GM21619 (cell line): ENCODE measurements around the gene RNF220.

Source experiments
- ATAC-seq: cut with Tn5 transposase; IDR thresholded peaks from one replicate; pipeline ENCODE4 v1.9.1; 2021; ENCODE audit not compliant: unreplicated experiment

Gene RNF220

DNA sequence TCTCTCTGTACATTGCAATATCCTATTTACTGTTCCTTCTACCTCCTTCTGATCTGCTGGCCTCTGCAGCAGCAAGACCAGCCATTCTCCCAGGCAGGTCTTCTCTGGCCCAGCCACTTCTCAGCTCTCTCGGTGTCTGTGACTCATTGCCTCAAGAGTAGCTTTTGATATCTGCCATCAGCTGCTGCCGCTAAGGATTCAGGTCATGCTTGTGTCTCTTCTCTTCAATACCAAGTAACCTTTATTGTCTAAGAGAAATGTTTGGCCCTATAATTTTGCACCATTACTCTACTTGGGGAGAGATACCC, 167.5 kb downstream of the RNF220 start:
- ATAC-seq: no peak

DNA sequence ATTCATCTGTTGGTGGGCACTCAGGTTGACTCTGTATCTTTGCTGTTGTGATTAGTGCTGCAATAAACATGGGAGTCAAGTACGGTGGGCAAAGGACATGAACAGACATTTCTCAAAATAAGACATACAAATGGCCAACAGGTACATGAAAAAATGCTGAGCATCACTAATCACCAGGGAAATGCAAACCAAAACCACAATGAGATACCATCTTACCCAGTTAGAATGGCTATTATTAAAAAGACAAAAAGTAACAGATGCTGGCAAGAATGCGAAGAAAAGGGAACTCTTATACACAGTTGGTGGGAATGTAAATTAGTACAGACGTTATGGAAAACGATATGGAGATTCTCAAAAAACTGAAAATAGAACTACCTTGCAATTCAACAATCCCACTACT, 170.3 kb downstream of the RNF220 start:
- ATAC-seq: no peak

DNA sequence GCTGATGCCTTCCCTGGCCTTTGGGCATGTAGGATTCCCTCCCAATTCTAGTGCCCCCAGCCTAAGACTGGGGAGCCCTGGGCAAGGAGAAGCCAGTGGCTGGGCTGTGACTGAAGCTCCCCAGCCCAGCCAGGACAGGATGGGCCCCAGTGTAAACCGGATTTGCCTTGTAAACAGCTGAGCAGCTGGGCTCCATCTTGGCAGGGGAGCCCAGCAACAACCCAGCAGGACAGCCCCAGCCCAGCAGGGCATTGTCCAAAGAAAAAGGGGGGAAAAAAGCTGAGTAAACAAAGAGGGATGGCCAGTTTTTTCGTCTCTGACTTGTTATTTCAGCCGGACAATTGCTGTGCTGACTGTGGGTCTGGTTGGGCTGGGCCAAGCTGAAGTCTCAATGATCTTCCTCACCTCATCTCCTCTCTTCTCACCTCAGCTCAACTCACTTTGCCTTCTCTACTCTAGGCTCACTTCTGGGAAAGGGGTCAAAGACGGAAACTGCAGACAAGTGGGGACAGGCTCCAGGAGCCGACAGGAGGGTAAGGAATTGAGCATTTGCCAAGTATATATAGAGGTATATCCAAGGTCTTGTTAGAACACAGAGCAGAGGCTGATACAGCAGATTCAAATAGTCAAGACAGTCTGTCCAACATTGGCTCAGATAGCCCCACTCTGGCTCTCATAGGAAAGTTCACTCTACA, 171.5 kb downstream of the RNF220 start:
- ATAC-seq: no peak

DNA sequence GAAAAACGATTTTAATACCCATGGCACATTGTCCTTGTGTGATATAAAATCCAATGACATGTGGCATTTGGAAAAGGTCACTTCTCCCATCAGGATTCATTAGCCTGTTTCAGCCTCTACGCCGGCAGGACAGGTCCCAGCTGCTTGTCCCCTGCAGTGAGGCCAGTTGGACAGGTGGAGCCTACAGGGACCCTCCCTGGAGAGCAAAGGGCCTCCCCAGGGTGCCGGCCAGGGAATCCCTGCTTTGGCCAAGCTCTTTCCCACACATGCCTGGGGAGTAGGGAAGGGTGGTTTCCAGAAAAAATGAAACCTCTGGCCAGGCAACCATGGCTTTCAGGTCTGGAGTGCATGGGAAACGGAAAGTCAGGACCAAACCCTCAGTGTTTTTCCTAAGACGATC, 176.2 kb downstream of the RNF220 start:
- ATAC-seq: no peak

DNA sequence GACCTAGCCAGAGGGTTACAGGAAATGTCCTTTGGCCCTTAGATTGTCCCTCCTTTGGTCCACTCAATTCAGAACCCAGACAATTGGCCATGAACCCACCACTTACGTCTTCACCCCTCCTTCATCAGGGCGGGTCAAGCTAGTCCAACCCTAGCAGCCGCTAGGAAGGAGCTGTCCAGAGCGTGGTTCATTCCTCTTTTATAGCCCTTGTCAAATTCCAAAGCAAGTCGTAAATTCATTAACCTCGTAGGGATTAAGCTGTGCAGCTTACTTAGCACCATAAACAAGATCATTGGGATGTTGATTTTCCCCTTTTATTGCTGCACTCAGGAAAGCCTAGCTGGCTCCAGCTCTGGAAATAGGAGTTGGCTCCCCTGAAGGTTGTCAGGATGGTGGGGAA, 179.1 kb downstream of the RNF220 start:
- no peak for ATAC-seq

DNA sequence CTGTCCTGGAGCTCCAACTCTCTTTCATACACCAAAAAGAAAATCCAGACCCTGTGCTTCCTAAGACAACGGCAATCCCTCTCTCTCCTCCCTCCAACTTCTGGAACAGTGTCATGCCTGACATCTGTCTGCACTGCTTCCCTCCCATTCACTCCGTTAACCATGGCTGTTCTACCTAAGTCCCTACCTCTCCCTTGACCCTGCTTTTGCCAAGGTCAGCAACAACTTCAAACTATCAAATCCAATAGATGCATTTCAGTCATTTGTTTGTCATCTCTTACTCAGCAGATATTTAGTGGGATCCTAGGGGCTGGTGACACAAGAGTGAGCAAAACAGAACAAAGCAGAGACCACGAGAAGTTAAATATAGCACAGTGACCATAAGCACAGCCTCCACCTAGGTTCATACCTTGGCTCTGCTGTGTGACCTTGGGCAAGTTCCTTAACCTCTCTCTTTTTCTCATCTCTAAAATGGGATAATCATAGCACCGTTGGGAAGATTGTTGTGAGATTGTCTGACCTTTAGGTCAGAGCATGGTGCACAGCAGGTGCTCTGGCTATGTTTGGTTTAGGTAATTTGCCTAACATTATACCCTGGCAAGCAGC, 180.4 kb downstream of the RNF220 start:
- no peak for ATAC-seq

DNA sequence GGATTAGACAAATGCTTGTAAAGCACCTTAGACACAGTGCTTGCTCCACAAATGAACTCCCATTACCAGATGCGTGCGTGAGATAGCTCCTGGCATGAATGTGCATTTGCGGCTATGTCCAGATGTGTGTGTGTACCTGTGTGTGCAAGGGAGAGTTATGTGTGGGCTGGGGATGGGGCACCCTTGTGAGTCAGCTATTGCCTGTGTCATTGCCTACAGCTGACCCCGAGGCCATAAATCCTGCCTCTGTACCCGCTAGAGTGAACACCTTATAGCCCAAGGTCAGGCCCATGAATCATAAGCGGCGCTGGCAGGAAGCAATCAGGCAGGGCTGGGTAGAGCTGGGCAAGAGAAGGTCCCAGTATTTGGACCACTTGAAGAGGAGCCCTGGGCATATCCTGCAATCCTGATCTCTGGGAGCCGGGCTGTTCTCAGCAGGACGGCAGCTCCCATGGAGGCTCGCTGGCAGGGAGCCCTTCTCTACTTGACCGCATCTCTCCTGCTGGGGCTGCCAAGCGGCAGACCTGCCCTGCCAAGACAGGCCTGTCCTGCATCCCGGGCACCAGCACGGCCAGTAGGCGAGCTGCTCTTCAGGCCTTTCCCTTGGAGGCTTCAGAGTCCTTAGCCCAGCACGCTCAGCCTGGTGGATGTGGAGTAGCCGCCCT, 182.9 kb downstream of the RNF220 start:
- ATAC-seq: no peak

DNA sequence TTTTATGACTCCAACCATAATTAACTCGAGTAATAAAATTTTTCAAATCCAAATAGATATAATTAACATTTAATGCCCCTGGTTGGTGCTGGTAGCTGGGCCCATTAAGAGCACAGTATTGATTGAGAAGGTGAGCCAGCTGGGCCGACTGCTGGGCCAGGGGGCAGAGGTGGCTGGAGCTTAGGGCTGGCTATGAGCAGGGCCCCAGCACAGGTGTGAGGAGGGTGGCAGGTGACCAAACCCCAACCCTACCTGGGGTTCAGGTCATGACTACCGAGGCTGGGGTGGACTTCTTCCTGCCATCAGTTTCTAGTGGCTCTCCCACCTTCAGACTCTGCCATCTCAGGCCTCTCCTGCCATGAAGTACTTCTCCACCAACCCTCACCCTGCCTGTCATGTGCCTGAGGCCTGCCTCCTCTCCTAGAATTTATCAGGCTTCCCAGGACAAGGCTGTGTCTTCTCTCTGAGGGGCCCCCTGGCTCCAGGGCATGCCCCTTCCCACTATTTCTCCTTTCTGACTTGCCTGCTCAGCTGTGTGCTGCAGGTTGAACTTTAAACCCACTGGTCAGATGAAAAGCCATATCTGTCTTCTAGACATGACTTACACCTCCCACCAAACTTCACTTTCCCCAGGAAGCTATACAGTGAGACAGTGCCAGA, 183.6 kb downstream of the RNF220 start:
- no peak for ATAC-seq

DNA sequence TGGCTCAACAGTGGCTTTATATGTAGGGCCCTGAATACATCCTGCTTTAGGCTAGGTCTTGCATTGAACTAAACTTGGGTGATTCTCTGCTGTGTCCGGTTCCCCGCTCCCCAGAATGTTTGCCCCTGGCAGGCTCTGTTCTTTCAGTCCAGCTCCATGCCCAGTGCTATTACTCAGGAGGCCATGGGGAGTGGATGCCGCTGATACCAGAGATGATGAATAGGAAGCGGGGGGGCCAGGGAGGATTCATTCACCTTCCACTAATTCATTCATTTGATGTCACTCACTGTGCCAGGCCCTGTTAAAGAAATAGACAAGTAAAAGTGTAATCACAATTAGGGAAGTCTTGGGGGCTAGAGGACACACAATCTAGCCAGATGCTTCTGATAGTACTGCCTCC, 185.4 kb downstream of the RNF220 start:
- no peak for ATAC-seq

DNA sequence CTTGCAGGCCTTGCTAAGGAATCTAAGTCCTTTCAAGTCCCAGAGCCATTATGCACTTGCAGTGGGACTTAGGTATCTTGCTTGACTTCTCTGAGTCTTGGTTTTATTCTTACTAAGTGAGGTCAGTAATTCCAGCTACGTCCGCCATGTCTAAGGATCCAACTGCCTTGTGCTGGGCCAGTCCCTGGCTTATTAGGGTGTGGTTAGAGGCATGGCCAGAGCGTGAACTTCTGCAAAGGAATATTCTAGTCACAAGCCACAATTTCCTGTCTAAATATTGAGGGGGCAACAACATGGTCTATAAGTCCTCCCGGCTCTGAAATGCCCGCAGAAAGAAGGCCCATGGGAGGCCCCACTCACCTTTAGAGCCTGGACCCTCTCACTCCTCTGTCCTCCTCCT, 186.3 kb downstream of the RNF220 start:
- no peak for ATAC-seq

DNA sequence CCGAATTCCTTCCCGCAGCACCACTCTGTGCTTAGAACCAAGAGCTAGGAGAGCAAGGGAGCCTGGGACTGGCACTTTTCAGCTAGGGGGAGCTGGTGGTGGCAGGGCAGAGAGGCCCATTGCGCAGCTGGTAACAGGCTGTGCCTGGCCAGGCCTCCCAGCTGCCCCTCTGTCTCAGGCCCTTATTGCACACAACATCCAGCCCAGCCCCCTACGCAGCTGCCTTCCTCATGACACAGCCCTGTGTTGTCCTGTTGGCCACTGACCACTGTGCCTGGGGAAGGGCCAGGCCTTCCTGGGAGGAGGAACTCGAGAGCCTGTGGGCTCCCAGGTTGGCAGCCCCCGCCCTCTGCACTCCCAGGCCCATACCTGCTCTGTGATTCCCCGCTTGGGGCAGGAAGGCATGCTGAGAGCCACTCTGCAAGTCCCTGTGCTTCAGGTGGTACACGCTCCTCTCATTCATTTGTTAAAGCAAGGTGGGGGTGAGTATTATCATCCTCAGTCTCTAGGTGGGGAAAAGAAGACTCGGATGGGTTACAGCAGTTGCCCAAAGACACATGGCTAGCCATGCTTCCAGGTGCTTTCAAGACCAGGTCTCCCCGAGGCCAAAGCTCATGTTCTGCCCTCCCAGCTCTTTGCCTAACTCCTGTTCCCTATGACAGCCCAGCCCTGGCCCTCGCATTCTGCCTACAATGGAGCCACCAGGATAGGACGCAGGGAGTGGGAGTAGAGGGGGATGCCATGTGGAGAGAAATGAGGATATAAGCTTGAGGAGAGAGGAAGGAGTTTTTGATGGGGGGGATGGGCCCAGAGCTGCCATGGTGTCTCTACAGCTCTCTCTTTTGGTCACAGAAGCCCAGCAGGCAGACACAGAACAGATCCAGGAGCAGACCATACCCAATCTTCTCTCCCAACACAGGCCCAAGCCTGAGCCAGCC, 187.4 kb downstream of the RNF220 start:
- ATAC-seq: no peak

DNA sequence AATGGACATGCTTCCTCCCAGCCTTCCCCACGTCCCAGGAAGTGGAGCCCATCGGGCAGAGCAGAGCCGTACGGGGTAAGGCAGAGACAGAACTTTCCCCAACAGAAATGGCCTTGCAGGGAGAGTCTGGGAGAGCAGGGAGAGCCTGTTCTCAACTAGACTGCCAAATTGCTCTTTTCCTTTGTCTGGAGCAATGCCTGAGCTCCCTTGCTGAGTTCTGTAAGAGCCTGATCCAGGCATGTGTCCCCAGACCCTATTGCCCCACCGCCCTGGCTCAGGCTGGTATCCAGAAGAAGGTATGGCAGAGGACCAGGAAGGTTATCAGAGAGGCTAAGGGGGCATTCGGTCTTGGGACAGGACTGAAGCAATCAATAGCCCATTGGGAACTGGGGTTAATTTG, 189.3 kb downstream of the RNF220 start:
- ATAC-seq: no peak

DNA sequence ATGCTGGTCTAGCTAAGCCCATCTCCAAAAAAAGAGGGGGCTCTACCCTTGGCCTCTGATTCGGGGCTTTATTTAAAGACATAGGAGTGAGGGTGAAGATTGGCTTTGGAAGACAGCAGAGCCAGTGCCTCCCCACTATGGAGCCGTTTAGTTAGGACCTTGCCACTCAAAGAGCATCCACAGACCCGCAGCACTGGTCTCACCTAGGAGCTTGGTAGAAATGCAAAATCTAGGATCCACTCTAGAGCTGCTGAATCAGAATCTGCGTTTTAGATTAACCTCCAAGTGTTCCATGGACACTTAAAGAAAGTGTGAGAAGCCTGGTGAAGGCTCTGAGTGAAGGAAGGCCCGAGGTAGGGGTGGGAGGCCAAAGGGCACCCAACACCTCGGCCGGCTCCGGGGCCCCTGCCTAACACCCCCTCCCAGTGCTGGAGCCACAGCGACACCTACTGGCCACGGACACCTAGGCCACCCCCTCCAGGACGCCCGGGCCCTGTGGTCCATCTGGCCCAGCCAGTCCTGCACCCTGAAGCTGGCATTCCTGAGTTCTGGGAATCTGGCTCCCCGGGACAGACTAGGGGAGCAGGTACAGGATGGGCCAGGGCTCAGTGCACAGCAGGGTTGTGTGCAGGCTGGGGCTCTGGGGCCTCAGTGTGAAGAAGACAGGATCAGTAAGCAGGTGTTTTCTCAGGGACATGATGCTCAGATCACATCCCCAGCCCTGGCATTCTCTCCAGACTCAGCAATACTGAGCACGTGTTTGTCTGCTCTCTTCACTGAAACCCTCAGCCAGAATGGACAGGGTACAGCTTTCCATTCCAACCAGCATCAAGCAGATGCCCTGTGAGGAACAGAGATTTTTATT, 190.0 kb downstream of the RNF220 start:
- ATAC-seq: no peak

DNA sequence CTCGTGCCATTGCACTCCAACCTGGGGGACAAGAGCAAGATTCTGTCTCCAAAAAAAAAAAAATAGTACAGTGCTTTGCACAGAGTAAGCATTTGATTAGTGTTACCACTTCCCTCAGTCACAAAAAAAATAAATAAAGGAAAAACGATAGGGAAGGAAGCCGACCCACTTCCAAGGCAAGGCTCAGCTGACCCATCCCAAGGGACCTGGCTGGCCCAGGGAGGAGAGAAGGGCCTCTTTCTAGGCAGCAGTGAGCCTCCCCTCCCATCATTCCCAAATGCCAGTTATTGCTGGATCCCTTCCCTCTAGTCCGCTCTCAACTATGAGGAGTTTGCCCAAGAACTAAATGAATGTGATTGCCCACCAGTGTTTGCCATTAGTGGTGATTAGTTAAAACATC, 191.5 kb downstream of the RNF220 start:
- no peak for ATAC-seq

DNA sequence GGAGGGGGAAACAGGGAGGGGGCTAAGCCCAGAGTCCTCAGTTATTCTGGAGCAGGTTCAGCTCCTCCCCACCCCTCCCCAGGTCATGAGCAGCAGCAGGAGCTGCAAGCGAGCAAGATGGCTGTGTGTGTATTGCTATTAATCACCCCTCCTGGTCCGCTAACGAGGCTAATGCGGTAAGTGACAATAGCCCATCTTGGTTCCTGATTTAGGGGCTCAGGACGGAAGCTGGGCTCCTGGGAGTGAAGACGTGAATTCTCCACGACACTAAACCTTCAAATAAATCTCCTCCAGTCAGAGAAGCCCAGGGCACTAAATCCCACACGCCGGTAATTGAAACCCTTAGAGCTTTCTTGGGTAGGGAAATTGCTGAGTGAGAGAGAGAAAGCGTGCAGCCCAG, 193.1 kb downstream of the RNF220 start:
- no peak for ATAC-seq

DNA sequence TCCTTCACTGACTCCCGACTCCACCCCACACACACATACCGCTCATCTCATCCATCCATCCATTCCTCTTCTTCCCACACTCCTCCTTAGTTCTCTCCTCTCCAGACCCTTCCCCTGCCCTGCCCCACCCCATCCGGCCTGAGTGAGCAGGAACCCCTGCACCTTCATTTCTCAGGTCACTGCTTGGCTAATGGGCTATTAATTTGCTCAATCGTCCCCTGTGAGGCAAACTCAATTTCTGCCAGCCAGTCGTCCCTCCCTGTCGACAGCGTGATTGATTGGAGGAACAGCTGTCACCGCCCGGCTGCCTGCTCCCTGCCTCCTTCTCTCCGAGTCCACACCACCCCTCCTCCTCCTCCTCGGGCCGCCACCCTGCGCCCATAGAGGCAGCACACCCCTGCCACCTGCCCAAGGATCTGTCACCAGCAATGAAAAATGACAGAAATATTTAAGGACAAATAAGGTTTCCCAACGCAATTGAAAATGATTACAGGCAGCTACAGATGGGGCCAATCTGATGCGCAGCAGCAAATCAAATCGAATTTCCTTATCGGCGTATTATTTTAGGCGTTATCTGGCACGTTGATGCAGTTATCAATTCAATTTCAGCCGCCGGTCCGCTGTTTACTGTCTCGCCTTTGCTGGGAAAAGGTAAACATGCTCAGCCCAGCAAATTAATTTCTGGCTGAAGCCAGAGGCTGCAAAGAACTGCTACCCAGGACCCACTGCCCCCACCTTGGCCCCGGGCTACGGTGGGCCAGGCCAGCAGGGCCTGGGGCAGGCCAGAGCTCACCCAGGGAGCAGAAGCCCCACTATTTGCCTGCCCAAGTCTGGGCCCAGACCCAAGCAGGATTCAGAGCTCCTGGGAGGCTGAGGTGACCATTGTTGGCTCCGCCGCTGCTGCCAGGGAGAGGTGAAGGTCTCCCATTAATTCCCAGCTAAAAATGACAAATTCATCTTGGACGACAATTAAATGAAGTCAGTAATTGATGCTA, 197.9 kb downstream of the RNF220 start:
- ATAC-seq: no peak

DNA sequence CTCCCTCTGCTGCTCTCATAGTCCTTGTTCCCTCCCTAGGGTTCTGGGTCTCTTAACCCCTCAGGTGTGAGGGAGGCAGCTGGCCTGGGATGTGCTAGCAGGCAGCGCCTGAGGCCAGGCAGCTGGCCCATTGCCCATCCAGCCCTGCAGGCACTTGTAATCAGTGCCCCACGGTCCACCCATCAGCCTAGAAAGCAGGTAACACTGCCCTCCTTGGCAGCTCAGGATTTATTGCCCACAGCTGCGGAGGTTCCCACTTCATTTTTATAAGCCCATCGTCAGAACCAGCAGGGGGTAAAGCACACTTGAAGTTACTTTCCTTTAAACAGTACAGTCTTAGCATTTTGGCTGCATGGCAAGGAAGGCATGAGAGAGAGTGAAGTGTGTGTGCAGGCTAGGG, 198.7 kb downstream of the RNF220 start:
- ATAC-seq: no peak

DNA sequence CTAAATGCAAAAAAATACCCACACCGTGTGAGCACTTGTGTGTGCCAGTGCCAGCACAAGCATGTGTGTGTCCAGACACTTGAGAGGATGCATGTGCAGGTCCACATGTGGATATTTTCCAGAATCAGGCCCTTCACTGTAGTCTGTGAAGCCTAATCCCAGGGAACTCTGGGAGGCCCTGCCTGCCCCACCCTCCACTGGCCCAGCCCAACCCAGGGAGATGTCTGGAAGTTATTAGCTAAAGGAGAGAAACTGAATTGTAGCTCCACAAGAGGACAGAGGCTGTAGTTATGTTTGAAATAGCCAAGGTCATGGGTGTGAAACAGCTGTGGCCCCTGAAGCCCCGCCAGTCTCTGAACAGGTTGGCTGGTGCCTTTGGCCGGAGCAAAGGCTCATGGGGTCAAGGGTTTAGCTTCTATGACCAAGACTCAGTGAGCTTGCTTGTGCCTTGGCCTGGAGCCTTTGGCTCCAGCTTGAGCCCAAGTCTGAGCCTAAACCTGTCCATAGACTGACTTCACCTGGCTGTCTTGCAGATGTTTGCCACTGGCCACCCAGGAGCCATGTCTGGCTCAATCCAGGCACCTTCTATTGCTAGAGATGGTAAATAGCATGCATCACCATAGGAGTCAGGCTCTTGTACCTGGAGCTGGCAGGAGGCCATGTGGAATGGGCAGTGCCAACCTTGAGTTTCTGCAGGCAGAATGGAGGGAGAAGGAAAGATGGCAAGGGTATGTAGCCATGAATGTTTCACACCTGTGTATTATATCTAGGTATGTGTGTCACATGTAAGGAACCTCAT, 199.3 kb downstream of the RNF220 start:
- no peak for ATAC-seq
